GM23338 (cell line): ENCODE data around the gene GAPDH. TPM values are rescaled to one million over a fixed set of nuclear protein-coding genes. Genes with fewer than 3 reads are reported as not detected.

Experiments used
- ATAC-seq: fragments of 200-7000 bp; cut with Tn5 transposase; 3 replicates; pipeline ENCODE4 v1.9.1; 2020
- DNase-seq: peaks from one replicate; pipeline ENCODE4 v3.0.0-alpha.2; 2015; ENCODE audit warnings: low spot score
- H2AFZ ChIP-seq: fragments of 200-600 bp; sonication (generic); 2 replicates; pipeline ENCODE4 v1.8.0; 2016; ENCODE audit warnings: antibody characterized with exemption, mild to moderate bottlenecking, moderate library complexity
- H3F3A ChIP-seq: fragments of 200-600 bp; sonication (generic); replicated peaks from 2 replicates; pipeline ENCODE4 v1.8.0; 2017; ENCODE audit warnings: antibody characterized with exemption, mixed run types, low read depth
- H3K27ac ChIP-seq: fragments of 200-600 bp; sonication (generic); 2 replicates; pipeline ENCODE4 v1.6.1; 2016; ENCODE audit warnings: low read depth
- H3K27me3 ChIP-seq: fragments of 200-600 bp; sonication (generic); 2 replicates; pipeline ENCODE4 v1.8.0; 2016; ENCODE audit warnings: mild to moderate bottlenecking, mixed run types, moderate library complexity; ENCODE audit not compliant: insufficient read depth
- H3K36me3 ChIP-seq: fragments of 200-600 bp; sonication (generic); 2 replicates; pipeline ENCODE4 v1.8.0; 2016; ENCODE audit warnings: mild to moderate bottlenecking; ENCODE audit not compliant: insufficient read depth
- H3K4me1 ChIP-seq: fragments of 200-600 bp; sonication (generic); 2 replicates; pipeline ENCODE4 v1.8.0; 2016; ENCODE audit warnings: mild to moderate bottlenecking, moderate library complexity; ENCODE audit not compliant: insufficient read depth
- H3K4me2 ChIP-seq: fragments of 200-600 bp; sonication (generic); 2 replicates; pipeline ENCODE4 v1.7.1; 2017; ENCODE audit warnings: mixed run types
- H3K4me3 ChIP-seq: fragments of 200-600 bp; sonication (generic); 2 replicates; pipeline ENCODE4 v1.6.1; 2016; ENCODE audit warnings: mixed run types
- H3K79me2 ChIP-seq: fragments of 200-600 bp; sonication (generic); replicated peaks from 2 replicates; pipeline ENCODE4 v1.8.0; 2017; ENCODE audit warnings: mild to moderate bottlenecking; ENCODE audit not compliant: insufficient read depth
- H3K9me2 ChIP-seq: fragments of 200-600 bp; sonication (generic); 2 replicates; pipeline ENCODE4 v1.8.0; 2017; ENCODE audit not compliant: insufficient read depth
- H4K20me1 ChIP-seq: fragments of 200-600 bp; sonication (generic); replicated peaks from 2 replicates; pipeline ENCODE4 v1.8.0; 2017; ENCODE audit warnings: mild to moderate bottlenecking; ENCODE audit not compliant: insufficient read depth
- H3K27ac Mint-ChIP-seq: 2 replicates; pipeline ENCODE4 v1.8.0; 2020; ENCODE audit warnings: inconsistent platforms, mild to moderate bottlenecking, moderate library complexity, mixed read lengths
- H3K27me3 Mint-ChIP-seq: 3 replicates; pipeline ENCODE4 v1.8.0; 2022; ENCODE audit warnings: low read depth, mild to moderate bottlenecking, moderate library complexity, mixed read lengths, inconsistent platforms; ENCODE audit not compliant: insufficient read depth, poor library complexity
- H3K36me3 Mint-ChIP-seq: 3 replicates; pipeline ENCODE4 v1.8.0; 2021; ENCODE audit warnings: low read depth, mild to moderate bottlenecking, inconsistent platforms, moderate library complexity, mixed read lengths
- H3K4me1 Mint-ChIP-seq: 3 replicates; pipeline ENCODE4 v1.8.0; 2020; ENCODE audit warnings: mild to moderate bottlenecking, inconsistent platforms, mixed read lengths
- H3K4me3 Mint-ChIP-seq: 3 replicates; pipeline ENCODE4 v1.8.0; 2021; ENCODE audit warnings: moderate library complexity, mild to moderate bottlenecking, inconsistent platforms, mixed read lengths
- H3K9me3 Mint-ChIP-seq: 3 replicates; pipeline ENCODE4 v1.8.0; 2020; ENCODE audit warnings: moderate library complexity, mild to moderate bottlenecking, inconsistent platforms, mixed read lengths
- CREB1 ChIP-seq: fragments of 250-450 bp; sonication (Bioruptor Pico); IDR thresholded peaks from 2 replicates; pipeline ENCODE4 v1.5.0; 2020; ENCODE audit warnings: low read depth, mild to moderate bottlenecking, moderate library complexity
- EZH2 ChIP-seq: fragments of 200-600 bp; sonication (generic); IDR thresholded peaks from one replicate; pipeline ENCODE4 v1.8.0; 2017; ENCODE audit warnings: antibody characterized with exemption, mild to moderate bottlenecking, low read depth; ENCODE audit not compliant: unreplicated experiment
- EZH2phosphoT487 ChIP-seq: fragments of 200-600 bp; sonication (generic); IDR thresholded peaks from one replicate; pipeline ENCODE4 v1.8.1; 2018; ENCODE audit warnings: antibody characterized with exemption; ENCODE audit not compliant: unreplicated experiment
- JUNB ChIP-seq: IDR thresholded peaks from one replicate; pipeline ENCODE4 v1.6.1; 2016; ENCODE audit warnings: antibody characterized with exemption; ENCODE audit not compliant: unreplicated experiment
- NANOG ChIP-seq: IDR thresholded peaks from 2 replicates; pipeline ENCODE4 v1.6.1; 2016; ENCODE audit warnings: antibody characterized with exemption, borderline replicate concordance
- POLR2AphosphoS5 ChIP-seq: IDR thresholded peaks from 2 replicates; pipeline ENCODE4 v1.6.1; 2016; ENCODE audit warnings: antibody characterized with exemption, low read depth
- REST ChIP-seq: IDR thresholded peaks from one replicate; pipeline ENCODE4 v1.6.1; 2018; ENCODE audit warnings: antibody characterized with exemption; ENCODE audit not compliant: unreplicated experiment
- STAT1 ChIP-seq: IDR thresholded peaks from one replicate; pipeline ENCODE4 v1.6.1; 2016; ENCODE audit warnings: antibody characterized with exemption; ENCODE audit not compliant: unreplicated experiment
- ZNF114 ChIP-seq: fragments of 250-450 bp; sonication (Bioruptor Pico); IDR thresholded peaks from 2 replicates; pipeline ENCODE4 v1.5.0; 2020; ENCODE audit warnings: mild to moderate bottlenecking, moderate library complexity
- ZNF331 ChIP-seq: fragments of 250-450 bp; sonication (Bioruptor Pico); IDR thresholded peaks from 2 replicates; pipeline ENCODE4 v1.5.0; 2020; ENCODE audit warnings: low read depth, mild to moderate bottlenecking, moderate library complexity
- ZNF462 ChIP-seq: fragments of 250-450 bp; sonication (Bioruptor Pico); IDR thresholded peaks from 2 replicates; pipeline ENCODE4 v1.5.0; 2020; ENCODE audit warnings: mild to moderate bottlenecking, moderate library complexity
- polyA plus RNA-seq: library from polyadenylated mRNA; unstranded; fragments of >200 nt; fragmentation: Nextera tagmentation; extraction: Ambion mirVana; gene quantifications from 2 replicates; pipeline ENCODE4 v1.2.1, GENCODE V29; 2016
- total RNA-seq: library from RNA; depleted of rRNA; stranded (reverse); fragments of >200 nt; shearing (Covaris generic); gene quantifications from 2 replicates; pipeline ENCODE4 v1.2.3, GENCODE V29; 2014
- TF ChIP-seq, protein P1 (sequence below): IDR thresholded peaks from 2 replicates; pipeline ENCODE4 v1.6.1; 2016; ENCODE audit warnings: antibody characterized with exemption
- TF ChIP-seq, protein P2 (sequence below), 2 experiments: fragments of 200-600 bp in 1 of 2; sonication (generic) in 1 of 2; conservative IDR thresholded peaks; 2 replicates each; pipeline versions ENCODE4 v1.5.1 to v1.6.1; 2016 to 2017; ENCODE audit warnings: antibody characterized with exemption in 2 of 2, low read depth in 2 of 2, mild to moderate bottlenecking in 2 of 2, moderate library complexity in 1 of 2

Gene GAPDH
- total and polyA plus RNA-seq, 2 experiments from 2014 or later = 5,853 to 6,219 TPM

- no peak overlapping the region; the same call in 2 of the 3 replicates for H3K4me3 Mint-ChIP-seq
- H3K4me2 ChIP-seq = no peak overlapping the region
- no peaks in the 10 kb centered on the region for H3K9me2 ChIP-seq
- H3K4me3 ChIP-seq = no peak overlapping the region
- DNase-seq (no peak), ATAC-seq (no peak)
- H3K79me2 ChIP-seq = peaks cover 35% of the 10 kb centered on the region
- H3K36me3 ChIP-seq = peaks cover 6% of the 10 kb centered on the region
- H3K27me3 Mint-ChIP-seq = peaks cover 22% of the 10 kb centered on the region
- peaks cover 37% of the 10 kb centered on the region for H3K36me3 Mint-ChIP-seq
- H2AFZ ChIP-seq = no peak overlapping the region
- H3K9me3 Mint-ChIP-seq = no peaks in the 10 kb centered on the region
- H3K27ac Mint-ChIP-seq = peak overlapping the region; percentile 74; the same call in 1 of the 2 replicates
- H3K27ac ChIP-seq = no peak overlapping the region
- H4K20me1 ChIP-seq = peaks cover 24% of the 10 kb centered on the region
- H3F3A ChIP-seq = peaks cover 9% of the 10 kb centered on the region
- no peak for TF ChIP-seq CREB1
- TF ChIP-seq EZH2 = no peak
- TF ChIP-seq REST = no peak
- TF ChIP-seq JUNB = no peak
- TF ChIP-seq EZH2phosphoT487 = no peak
- no peak for TF ChIP-seq ZNF331 (CRISPR knock-in tag)
- TF ChIP-seq NANOG = no peak
- TF ChIP-seq, protein P1, sequence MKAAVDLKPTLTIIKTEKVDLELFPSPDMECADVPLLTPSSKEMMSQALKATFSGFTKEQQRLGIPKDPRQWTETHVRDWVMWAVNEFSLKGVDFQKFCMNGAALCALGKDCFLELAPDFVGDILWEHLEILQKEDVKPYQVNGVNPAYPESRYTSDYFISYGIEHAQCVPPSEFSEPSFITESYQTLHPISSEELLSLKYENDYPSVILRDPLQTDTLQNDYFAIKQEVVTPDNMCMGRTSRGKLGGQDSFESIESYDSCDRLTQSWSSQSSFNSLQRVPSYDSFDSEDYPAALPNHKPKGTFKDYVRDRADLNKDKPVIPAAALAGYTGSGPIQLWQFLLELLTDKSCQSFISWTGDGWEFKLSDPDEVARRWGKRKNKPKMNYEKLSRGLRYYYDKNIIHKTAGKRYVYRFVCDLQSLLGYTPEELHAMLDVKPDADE = no peak
- TF ChIP-seq, protein P2, sequence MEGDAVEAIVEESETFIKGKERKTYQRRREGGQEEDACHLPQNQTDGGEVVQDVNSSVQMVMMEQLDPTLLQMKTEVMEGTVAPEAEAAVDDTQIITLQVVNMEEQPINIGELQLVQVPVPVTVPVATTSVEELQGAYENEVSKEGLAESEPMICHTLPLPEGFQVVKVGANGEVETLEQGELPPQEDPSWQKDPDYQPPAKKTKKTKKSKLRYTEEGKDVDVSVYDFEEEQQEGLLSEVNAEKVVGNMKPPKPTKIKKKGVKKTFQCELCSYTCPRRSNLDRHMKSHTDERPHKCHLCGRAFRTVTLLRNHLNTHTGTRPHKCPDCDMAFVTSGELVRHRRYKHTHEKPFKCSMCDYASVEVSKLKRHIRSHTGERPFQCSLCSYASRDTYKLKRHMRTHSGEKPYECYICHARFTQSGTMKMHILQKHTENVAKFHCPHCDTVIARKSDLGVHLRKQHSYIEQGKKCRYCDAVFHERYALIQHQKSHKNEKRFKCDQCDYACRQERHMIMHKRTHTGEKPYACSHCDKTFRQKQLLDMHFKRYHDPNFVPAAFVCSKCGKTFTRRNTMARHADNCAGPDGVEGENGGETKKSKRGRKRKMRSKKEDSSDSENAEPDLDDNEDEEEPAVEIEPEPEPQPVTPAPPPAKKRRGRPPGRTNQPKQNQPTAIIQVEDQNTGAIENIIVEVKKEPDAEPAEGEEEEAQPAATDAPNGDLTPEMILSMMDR (conservative IDR thresholded peaks at IDR 0.05; ENCODE audit: low read depth in 2 of 2) = no peak
- TF ChIP-seq STAT1 = no peak
- TF ChIP-seq ZNF114 (CRISPR knock-in tag) = no peak
- TF ChIP-seq POLR2AphosphoS5 = no peak
- TF ChIP-seq ZNF462 (CRISPR knock-in tag) = no peak
- H3K4me1 Mint-ChIP-seq = peaks cover 38% of the 10 kb centered on the region
- peaks cover 12% of the 10 kb centered on the region for H3K4me1 ChIP-seq
- H3K27me3 ChIP-seq = no peaks in the 10 kb centered on the region
These were observed 17.3 kb downstream of the GAPDH start for GRCh38 chr12:6551496-6552139.
